Effector memory CD4-positive, alpha-beta T cell (primary cell): ENCODE data around the gene VTN.

Experiments
- DNase-seq, 3 donors: peaks; one replicate each; pipeline ENCODE4 v3.0.0-alpha.2; 2020
- H3K27ac ChIP-seq: 2 replicates; pipeline ENCODE4 v1.7.0; 2013; ENCODE audit warnings: mild to moderate bottlenecking, low read length, moderate library complexity; ENCODE audit not compliant: insufficient read depth, poor library complexity, severe bottlenecking
- H3K27me3 ChIP-seq: replicated peaks from 2 replicates; pipeline ENCODE4 v1.7.0; 2013; ENCODE audit warnings: mild to moderate bottlenecking, low read length; ENCODE audit not compliant: insufficient read depth, control insufficient read depth, poor library complexity, severe bottlenecking
- H3K36me3 ChIP-seq: 2 replicates; pipeline ENCODE4 v1.7.0; 2013; ENCODE audit warnings: mild to moderate bottlenecking, low read length, moderate library complexity; ENCODE audit not compliant: control insufficient read depth, insufficient read depth
- H3K4me1 ChIP-seq: 2 replicates; pipeline ENCODE4 v1.7.0; 2013; ENCODE audit warnings: low read length, mild to moderate bottlenecking; ENCODE audit not compliant: control insufficient read depth, insufficient read depth, poor library complexity, severe bottlenecking
- H3K4me3 ChIP-seq: 2 replicates; pipeline ENCODE4 v1.7.0; 2013; ENCODE audit warnings: low read length, low read depth, mild to moderate bottlenecking; ENCODE audit not compliant: insufficient read depth, poor library complexity, severe bottlenecking
- H3K9me3 ChIP-seq: 2 replicates; pipeline ENCODE4 v1.7.0; 2013; ENCODE audit warnings: mild to moderate bottlenecking, low read length, moderate library complexity; ENCODE audit not compliant: control insufficient read depth

Gene VTN

GRCh38 chr17:28363186-28363585 lies 6.9 kb downstream of the VTN start:
- H3K36me3 ChIP-seq, result peaks cover 54% of the 10 kb centered on the region
- no peak for DNase-seq

DNA sequence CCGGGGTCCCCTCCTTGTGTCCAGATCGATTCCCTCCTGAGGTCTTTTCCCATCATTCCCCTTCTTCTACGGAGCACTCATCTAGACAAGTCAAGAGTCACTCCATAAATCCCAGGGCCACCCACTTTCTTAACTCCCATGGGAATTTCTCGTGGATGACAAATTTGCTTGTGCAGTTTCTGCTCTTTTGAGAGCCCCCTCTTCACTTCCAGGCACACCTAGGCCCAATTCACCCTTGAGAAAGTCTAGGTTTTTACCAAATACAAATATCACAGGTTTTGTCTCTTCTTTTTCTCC lies 12.3 kb downstream of the VTN start:
- peak overlapping the region; percentile 77 for H3K27ac ChIP-seq
- no peak for DNase-seq
- H3K4me3 ChIP-seq, result peak overlapping the region; percentile 85
- H3K36me3 ChIP-seq, result peaks cover 46% of the 10 kb centered on the region
- peaks cover 11% of the 10 kb centered on the region for H3K4me1 ChIP-seq
- no peaks in the 10 kb centered on the region for H3K9me3 ChIP-seq
- no peaks in the 10 kb centered on the region for H3K27me3 ChIP-seq

More at GRCh38 chr17:28363186-28363585, 6.9 kb downstream of the VTN start:
- no peaks in the 10 kb centered on the region for H3K9me3 ChIP-seq
- H3K4me1 ChIP-seq, result peaks cover under 1% of the 10 kb centered on the region
- no peak overlapping the region for H3K4me3 ChIP-seq
- no peak overlapping the region for H3K27ac ChIP-seq
- H3K27me3 ChIP-seq, result no peaks in the 10 kb centered on the region

DNA sequence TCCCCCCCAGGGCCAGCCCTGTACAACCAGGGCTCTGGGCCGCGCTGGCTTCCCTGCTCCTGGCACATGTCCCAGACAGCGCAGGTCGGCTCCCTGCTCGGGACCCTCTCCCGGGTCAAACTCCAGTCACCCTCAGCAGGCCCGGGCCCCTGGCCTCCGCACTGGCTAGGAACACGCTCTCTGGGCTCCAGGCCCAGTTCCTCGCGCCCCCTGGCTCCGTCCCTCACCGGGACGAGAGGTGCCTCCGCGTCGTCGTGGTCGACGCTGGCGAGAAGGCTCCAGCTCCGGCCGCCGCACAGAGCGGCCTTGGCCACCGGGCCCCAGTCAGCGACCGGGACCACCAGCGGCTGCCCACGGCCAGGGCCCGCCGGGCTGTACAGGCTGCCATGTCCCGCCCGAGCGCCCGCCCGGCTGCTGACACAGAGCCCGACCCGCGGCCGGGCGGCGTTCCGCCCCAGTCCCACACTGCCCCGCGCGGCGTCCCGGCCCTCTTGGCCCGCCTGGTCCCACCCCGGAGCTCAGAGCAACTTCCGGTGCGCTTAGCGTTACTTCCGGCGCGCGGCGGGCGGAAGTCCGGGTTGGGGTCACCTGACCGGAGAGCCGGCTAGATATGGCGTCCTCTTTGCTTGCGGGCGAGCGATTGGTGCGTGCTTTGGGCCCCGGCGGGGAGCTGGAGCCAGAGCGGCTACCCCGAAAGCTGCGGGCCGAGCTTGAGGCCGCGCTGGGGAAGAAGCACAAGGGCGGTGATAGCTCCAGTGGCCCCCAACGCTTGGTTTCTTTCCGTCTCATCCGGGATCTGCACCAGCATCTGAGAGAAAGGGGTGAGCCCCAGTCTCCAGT lies 12.8 kb downstream of the VTN start, which contains the start of gene POLDIP2:
Gene POLDIP2, minus strand, starts transcription at position 467 of the 840 bp plus-strand sequence. Its CDS starts 79 bp downstream, at position 388.
- H3K27me3 ChIP-seq, result no peaks in the 10 kb centered on the region
- H3K36me3 ChIP-seq, result peaks cover 44% of the 10 kb centered on the region
- H3K4me3 ChIP-seq, result peak within 1 kb of the TSS; percentile 85

GRCh38 chr17:28350271-28350670 lies 19.8 kb downstream of the VTN start:
- Histone ChIP-seq H3K4me3 (no peak overlapping the region), H3K27me3 (no peaks in the 10 kb centered on the region), H3K4me1 (no peaks in the 10 kb centered on the region), H3K27ac (no peak overlapping the region), H3K36me3 (peaks cover 86% of the 10 kb centered on the region), H3K9me3 (no peaks in the 10 kb centered on the region)
- DNase-seq, result no peak

More for the DNA sequence above, 12.8 kb downstream of the VTN start, which contains the start of gene POLDIP2:
- peaks cover 11% of the 10 kb centered on the region for H3K4me1 ChIP-seq
- peak within 1 kb of the TSS; percentile 77 for H3K27ac ChIP-seq
- DNase-seq, result peak; percentile 92 to 93 (median 93)
- H3K9me3 ChIP-seq, result no peaks in the 10 kb centered on the region

DNA sequence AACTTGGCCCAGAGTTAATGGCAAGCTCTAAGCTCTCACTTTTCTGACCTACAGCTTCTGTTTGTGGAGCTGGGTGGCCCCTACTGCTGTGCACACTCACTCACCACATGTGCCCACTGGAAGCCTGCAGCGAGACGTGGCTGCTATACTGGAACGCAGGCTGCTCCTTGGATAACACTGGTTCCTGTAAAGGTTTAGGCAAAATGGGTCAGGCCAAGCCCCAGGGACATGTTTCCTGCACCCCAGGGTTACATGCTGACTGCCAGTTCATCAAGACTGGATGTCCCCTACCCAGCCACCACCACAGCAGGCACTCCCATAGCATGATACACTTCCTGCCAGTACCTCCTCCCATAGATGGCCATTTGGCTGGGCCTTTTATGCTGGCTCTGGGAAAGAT lies 21.1 kb downstream of the VTN start:
- DNase-seq, result no peak
- Histone ChIP-seq H3K27ac (no peak overlapping the region), H3K4me3 (no peak overlapping the region), H3K27me3 (no peaks in the 10 kb centered on the region), H3K9me3 (no peaks in the 10 kb centered on the region), H3K36me3 (peaks cover 89% of the 10 kb centered on the region), H3K4me1 (no peaks in the 10 kb centered on the region)

GRCh38 chr17:28347261-28347891 lies 22.7 kb downstream of the VTN start:
- no peak overlapping the region for H3K27ac ChIP-seq
- H3K4me1 ChIP-seq, result no peaks in the 10 kb centered on the region
- DNase-seq, result no peak
- no peak overlapping the region for H3K4me3 ChIP-seq
- no peaks in the 10 kb centered on the region for H3K9me3 ChIP-seq
- peaks cover 87% of the 10 kb centered on the region for H3K36me3 ChIP-seq
- H3K27me3 ChIP-seq, result no peaks in the 10 kb centered on the region

DNA sequence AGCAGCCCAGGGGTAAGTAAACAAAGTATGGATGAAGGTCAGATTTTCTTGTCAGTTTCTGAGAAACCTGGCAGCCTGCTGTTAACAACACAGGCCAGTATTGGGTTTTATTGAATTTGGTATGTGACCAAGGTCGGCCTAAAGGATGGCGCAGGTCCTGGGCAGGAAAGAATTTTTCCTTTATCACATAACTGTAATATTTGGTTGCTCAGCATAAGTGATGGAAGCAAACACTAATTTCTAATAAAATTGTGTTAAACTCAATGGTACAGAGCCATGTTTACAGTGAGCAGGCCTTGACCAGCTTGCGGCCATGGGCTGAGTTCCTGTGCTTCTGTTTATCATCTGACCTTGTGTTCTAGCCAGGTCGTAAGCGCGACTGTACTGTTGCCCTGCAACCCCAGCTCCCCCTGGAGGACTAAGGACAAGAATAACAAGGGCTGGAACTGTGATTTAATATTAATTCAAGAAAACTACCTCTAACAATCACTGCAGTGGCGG lies 23.3 kb downstream of the VTN start:
- Histone ChIP-seq H3K36me3 (peaks cover 86% of the 10 kb centered on the region), H3K4me1 (no peaks in the 10 kb centered on the region), H3K4me3 (no peak overlapping the region), H3K27ac (no peak overlapping the region), H3K27me3 (no peaks in the 10 kb centered on the region), H3K9me3 (no peaks in the 10 kb centered on the region)
- no peak for DNase-seq

- no peak overlapping the region for H3K4me3 ChIP-seq
- H3K36me3 ChIP-seq, result peaks cover 85% of the 10 kb centered on the region
- no peaks in the 10 kb centered on the region for H3K27me3 ChIP-seq
- H3K27ac ChIP-seq, result no peak overlapping the region
- no peaks in the 10 kb centered on the region for H3K9me3 ChIP-seq
- DNase-seq, result no peak
- no peaks in the 10 kb centered on the region for H3K4me1 ChIP-seq
Observed at GRCh38 chr17:28346199-28346580, 23.9 kb downstream of the VTN start.

DNA sequence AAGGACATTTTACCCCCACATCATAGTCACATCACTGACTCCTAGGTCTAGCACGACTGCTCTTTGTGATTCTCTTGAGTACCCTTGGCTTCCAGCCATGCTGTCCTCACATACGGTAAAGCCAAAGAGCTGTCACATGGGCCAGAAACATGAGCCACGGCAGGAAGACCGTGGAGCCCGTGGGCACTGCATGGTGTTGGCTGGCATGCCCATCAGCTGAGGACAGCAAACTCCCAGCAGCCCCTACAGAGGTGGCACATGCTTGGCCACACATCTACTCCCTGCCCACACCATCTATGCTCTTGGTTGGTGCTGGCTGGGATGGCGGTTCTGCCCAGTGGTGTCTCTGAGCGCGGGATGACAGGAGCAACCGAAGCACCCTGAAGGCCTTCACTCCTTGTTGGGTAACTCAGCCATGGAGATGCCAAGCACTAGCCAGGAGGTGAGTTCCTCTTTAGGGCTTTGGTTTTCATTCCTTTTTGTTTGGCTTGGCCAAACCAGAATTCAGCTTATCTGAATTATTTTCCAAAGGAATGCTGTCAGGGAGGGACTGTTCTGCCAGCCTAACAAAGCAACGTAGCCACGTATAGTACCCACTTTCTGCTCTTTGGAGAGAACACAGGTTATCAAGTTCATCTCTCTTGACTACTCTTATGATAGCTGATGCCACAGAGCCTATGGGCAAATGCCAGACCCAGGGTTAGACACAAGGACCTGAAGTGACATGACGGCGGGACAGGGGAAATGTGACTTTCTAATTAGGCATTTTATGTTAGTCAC lies 24.5 kb downstream of the VTN start:
- Histone ChIP-seq H3K27ac (no peak overlapping the region), H3K4me1 (no peaks in the 10 kb centered on the region), H3K9me3 (no peaks in the 10 kb centered on the region), H3K4me3 (no peak overlapping the region), H3K36me3 (peaks cover 85% of the 10 kb centered on the region), H3K27me3 (no peaks in the 10 kb centered on the region)
- no peak for DNase-seq
